H9 (cell line): ENCODE measurements around the gene CCM2. TPM values are rescaled to one million over a fixed set of nuclear protein-coding genes. Genes with fewer than 3 reads are reported as not detected.

Experiments used
- DNase-seq: peaks from one replicate; pipeline ENCODE4 v3.0.0-alpha.2; 2017
- H2AFZ ChIP-seq: one replicate; pipeline ENCODE4 v1.6.1; 2013; ENCODE audit warnings: mild to moderate bottlenecking, low read length, control low read depth, moderate library complexity
- H2AK5ac ChIP-seq: 2 replicates; pipeline ENCODE4 v1.6.1; 2013; ENCODE audit warnings: low read length, control low read depth, mixed read lengths; ENCODE audit not compliant: insufficient read length
- H2BK120ac ChIP-seq: one replicate; pipeline ENCODE4 v1.6.1; 2013; ENCODE audit warnings: low read depth, mild to moderate bottlenecking, low read length, control low read depth, inconsistent platforms; ENCODE audit not compliant: poor library complexity, severe bottlenecking
- H2BK12ac ChIP-seq: 2 replicates; pipeline ENCODE4 v1.6.1; 2013; ENCODE audit warnings: low read length, control low read depth, mixed read lengths, low read depth; ENCODE audit not compliant: insufficient read length
- H2BK15ac ChIP-seq: 2 replicates; pipeline ENCODE4 v1.6.1; 2013; ENCODE audit warnings: low read depth, low read length, control low read depth
- H2BK20ac ChIP-seq: one replicate; pipeline ENCODE4 v1.6.1; 2013; ENCODE audit warnings: low read depth, mild to moderate bottlenecking, low read length, control low read depth, inconsistent platforms; ENCODE audit not compliant: poor library complexity, severe bottlenecking
- H2BK5ac ChIP-seq: 2 replicates; pipeline ENCODE4 v1.6.1; 2013; ENCODE audit warnings: low read length, control low read depth, mixed read lengths; ENCODE audit not compliant: insufficient read length
- H3K14ac ChIP-seq: 2 replicates; pipeline ENCODE4 v1.6.1; 2013; ENCODE audit warnings: low read length, control low read depth; ENCODE audit not compliant: insufficient read depth
- H3K18ac ChIP-seq: 2 replicates; pipeline ENCODE4 v1.6.1; 2013; ENCODE audit warnings: low read depth, mild to moderate bottlenecking, mixed read lengths, low read length, control low read depth; ENCODE audit not compliant: insufficient read length
- H3K23ac ChIP-seq: 2 replicates; pipeline ENCODE4 v1.6.1; 2013; ENCODE audit warnings: low read length, control low read depth, mixed read lengths, low read depth; ENCODE audit not compliant: insufficient read length
- H3K23me2 ChIP-seq: 2 replicates; pipeline ENCODE4 v1.6.1; 2013; ENCODE audit warnings: low read depth, mild to moderate bottlenecking, mixed read lengths, low read length, control low read depth; ENCODE audit not compliant: insufficient read length, poor library complexity, severe bottlenecking
- H3K27ac ChIP-seq: 2 replicates; pipeline ENCODE4 v1.5.1; 2013; ENCODE audit warnings: low read length, control low read depth, mixed read lengths, low read depth; ENCODE audit not compliant: insufficient read length
- H3K27me3 ChIP-seq: 2 replicates; pipeline ENCODE4 v1.6.1; 2013; ENCODE audit warnings: low read length, control low read depth, inconsistent platforms; ENCODE audit not compliant: insufficient read depth
- H3K4ac ChIP-seq: 2 replicates; pipeline ENCODE4 v1.6.1; 2013; ENCODE audit warnings: low read depth, mild to moderate bottlenecking, control low read depth, inconsistent platforms, low read length, moderate library complexity
- H3K4me1 ChIP-seq: 2 replicates; pipeline ENCODE4 v1.6.1; 2013; ENCODE audit warnings: low read length, control low read depth, inconsistent platforms; ENCODE audit not compliant: insufficient read depth
- H3K4me2 ChIP-seq: 2 replicates; pipeline ENCODE4 v1.6.1; 2013; ENCODE audit warnings: low read length, control low read depth, mixed read lengths; ENCODE audit not compliant: insufficient read length, insufficient read depth
- H3K56ac ChIP-seq: 2 replicates; pipeline ENCODE4 v1.6.1; 2013; ENCODE audit warnings: low read depth, mild to moderate bottlenecking, mixed read lengths, low read length, control low read depth; ENCODE audit not compliant: insufficient read length
- H3K79me1 ChIP-seq: 2 replicates; pipeline ENCODE4 v1.6.1; 2013; ENCODE audit warnings: low read depth, mild to moderate bottlenecking, moderate library complexity, low read length, control low read depth, inconsistent platforms; ENCODE audit not compliant: insufficient read depth, poor library complexity, severe bottlenecking
- H3K79me2 ChIP-seq: 2 replicates; pipeline ENCODE4 v1.6.1; 2013; ENCODE audit warnings: low read length, control low read depth, inconsistent platforms; ENCODE audit not compliant: insufficient read depth
- H3K9ac ChIP-seq: 2 replicates; pipeline ENCODE4 v1.6.1; 2013; ENCODE audit warnings: low read length, control low read depth, mixed read lengths; ENCODE audit not compliant: insufficient read length; ENCODE audit errors: extremely low read depth
- H3K9me3 ChIP-seq: one replicate; pipeline ENCODE4 v1.6.1; 2013; ENCODE audit warnings: low read depth, low read length, inconsistent platforms; ENCODE audit not compliant: control insufficient read depth
- H3T11ph ChIP-seq: one replicate; pipeline ENCODE4 v1.6.1; 2013; ENCODE audit warnings: mild to moderate bottlenecking, low read length, control low read depth, inconsistent platforms
- H4K20me1 ChIP-seq: one replicate; pipeline ENCODE4 v1.6.1; 2013; ENCODE audit not compliant: control insufficient read depth, insufficient read length, insufficient read depth
- H4K5ac ChIP-seq: 2 replicates; pipeline ENCODE4 v1.6.1; 2013; ENCODE audit warnings: low read depth, mild to moderate bottlenecking, mixed read lengths, low read length, control low read depth; ENCODE audit not compliant: insufficient read length
- H4K8ac ChIP-seq: replicated peaks from 2 replicates; pipeline ENCODE4 v1.6.1; 2013; ENCODE audit warnings: low read length, control low read depth, mixed read lengths, low read depth; ENCODE audit not compliant: insufficient read length
- H4K91ac ChIP-seq: 2 replicates; pipeline ENCODE4 v1.6.1; 2013; ENCODE audit warnings: low read depth, mild to moderate bottlenecking, moderate library complexity, mixed read lengths, low read length, control low read depth; ENCODE audit not compliant: insufficient read length
- H3K27ac Mint-ChIP-seq, 3 experiments: 2 replicates in 2 of 3; 3 replicates in 1 of 3; pipeline ENCODE4 v1.8.0; 2020 to 2021; ENCODE audit warnings: mixed read lengths in 3 of 3, mild to moderate bottlenecking in 1 of 3, moderate library complexity in 1 of 3
- H3K27me3 Mint-ChIP-seq: 2 replicates; pipeline ENCODE4 v1.8.0; 2021; ENCODE audit warnings: low read depth, mild to moderate bottlenecking, moderate library complexity, mixed read lengths
- H3K36me3 Mint-ChIP-seq, 3 experiments: 2 replicates in 2 of 3; 3 replicates in 1 of 3; pipeline ENCODE4 v1.8.0; 2020 to 2021; ENCODE audit warnings: low read depth in 3 of 3, mixed read lengths in 3 of 3; ENCODE audit not compliant: insufficient read depth in 1 of 3
- H3K4me1 Mint-ChIP-seq, 2 experiments: 2 replicates each; pipeline ENCODE4 v1.8.0; 2020; ENCODE audit warnings: mixed read lengths in 2 of 2
- H3K4me3 Mint-ChIP-seq, 2 experiments: 2 replicates in 1 of 2; 3 replicates in 1 of 2; pipeline ENCODE4 v1.8.0; 2020 to 2021; ENCODE audit warnings: mild to moderate bottlenecking in 2 of 2, mixed read lengths in 2 of 2, moderate library complexity in 1 of 2
- H3K9me3 Mint-ChIP-seq, 2 experiments: 2 replicates in 1 of 2; 3 replicates in 1 of 2; pipeline ENCODE4 v1.8.0; 2020; ENCODE audit warnings: mild to moderate bottlenecking in 2 of 2, mixed read lengths in 2 of 2, moderate library complexity in 1 of 2
- WGBS: extraction: QIAGEN DNeasy Blood & Tissue Kit; methylation state at CpG from one replicate; pipeline ENCODE4 v1.1.7; 2013; ENCODE audit warnings: missing lambda C conversion rate, low lambda C conversion rate, mixed read lengths; ENCODE audit not compliant: insufficient read length; ENCODE audit errors: extremely low coverage; 5-methylcytosine and 5-hydroxymethylcytosine counted together
- total RNA-seq: library from RNA; stranded (reverse); gene quantifications from 2 replicates; pipeline ENCODE4 v1.2.1, GENCODE V29; 2021
- TF ChIP-seq, protein P1 (sequence below): fragments of 200-600 bp; sonication (generic); conservative IDR thresholded peaks from 3 replicates; pipeline ENCODE4 v1.8.0; 2021; ENCODE audit warnings: antibody characterized with exemption, mild to moderate bottlenecking

Gene CCM2
- total RNA-seq, 1 experiment from 2014 or later = 30.4 TPM

DNA sequence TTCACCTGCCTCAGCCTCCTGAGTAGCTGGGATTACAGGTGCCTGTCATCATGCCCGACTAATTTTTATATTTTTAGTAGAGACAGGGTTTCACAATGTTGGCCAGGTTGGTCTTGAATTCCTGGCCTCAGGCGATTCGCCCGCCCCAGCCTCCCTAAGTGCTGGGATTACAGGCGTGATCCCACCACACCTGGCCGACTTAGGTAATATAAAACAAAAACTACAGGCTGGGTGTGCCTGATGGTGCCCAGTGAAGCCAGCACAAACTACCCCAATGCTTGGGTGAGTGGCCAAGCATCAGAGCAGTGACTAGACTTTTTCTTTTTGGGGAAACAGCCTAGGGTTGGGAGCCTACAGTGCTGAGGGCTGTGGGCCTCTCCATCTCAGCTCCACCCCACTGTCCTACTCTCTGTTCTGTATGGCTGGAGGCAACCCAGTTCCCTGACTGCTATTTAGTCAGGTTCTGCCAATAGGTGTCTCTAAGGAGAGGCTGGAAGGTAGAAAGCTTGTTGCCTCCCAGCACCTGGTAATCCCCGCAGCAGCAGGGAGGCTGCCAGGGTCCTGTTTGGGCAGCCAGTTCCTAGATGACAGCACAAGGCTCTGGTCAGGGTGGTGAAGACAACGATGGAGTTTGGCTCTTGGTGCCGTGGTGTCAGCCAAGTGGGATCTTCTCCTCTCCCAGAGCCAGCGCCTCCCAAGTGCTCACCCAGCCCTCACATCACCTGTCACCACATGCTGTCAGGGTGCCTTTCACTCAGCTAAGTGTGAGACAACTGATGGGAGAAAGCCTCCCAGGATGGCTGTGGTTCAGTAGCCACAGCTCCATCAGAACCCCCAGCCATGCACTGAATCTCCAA is 99.2 kb downstream of the CCM2 start:
- H2AFZ ChIP-seq = no peak overlapping the region
- H2BK120ac ChIP-seq = no peak overlapping the region
- peaks cover 0 to 2% of the 10 kb centered on the region in 2 experiments; a peak in 2 of 5 replicates for H3K9me3 Mint-ChIP-seq
- no peak overlapping the region for H4K8ac ChIP-seq
- peaks cover 20 to 53% (median 45%) of the 10 kb centered on the region in 3 experiments for H3K36me3 Mint-ChIP-seq
- H4K91ac ChIP-seq = no peak overlapping the region
- no peak overlapping the region for H3T11ph ChIP-seq
- H2BK15ac ChIP-seq = no peak overlapping the region
- TF ChIP-seq, protein P1, sequence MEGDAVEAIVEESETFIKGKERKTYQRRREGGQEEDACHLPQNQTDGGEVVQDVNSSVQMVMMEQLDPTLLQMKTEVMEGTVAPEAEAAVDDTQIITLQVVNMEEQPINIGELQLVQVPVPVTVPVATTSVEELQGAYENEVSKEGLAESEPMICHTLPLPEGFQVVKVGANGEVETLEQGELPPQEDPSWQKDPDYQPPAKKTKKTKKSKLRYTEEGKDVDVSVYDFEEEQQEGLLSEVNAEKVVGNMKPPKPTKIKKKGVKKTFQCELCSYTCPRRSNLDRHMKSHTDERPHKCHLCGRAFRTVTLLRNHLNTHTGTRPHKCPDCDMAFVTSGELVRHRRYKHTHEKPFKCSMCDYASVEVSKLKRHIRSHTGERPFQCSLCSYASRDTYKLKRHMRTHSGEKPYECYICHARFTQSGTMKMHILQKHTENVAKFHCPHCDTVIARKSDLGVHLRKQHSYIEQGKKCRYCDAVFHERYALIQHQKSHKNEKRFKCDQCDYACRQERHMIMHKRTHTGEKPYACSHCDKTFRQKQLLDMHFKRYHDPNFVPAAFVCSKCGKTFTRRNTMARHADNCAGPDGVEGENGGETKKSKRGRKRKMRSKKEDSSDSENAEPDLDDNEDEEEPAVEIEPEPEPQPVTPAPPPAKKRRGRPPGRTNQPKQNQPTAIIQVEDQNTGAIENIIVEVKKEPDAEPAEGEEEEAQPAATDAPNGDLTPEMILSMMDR = no peak
- H3K9me3 ChIP-seq = no peaks in the 10 kb centered on the region
- no peak overlapping the region for H3K14ac ChIP-seq
- H3K18ac ChIP-seq = no peak overlapping the region
- no peak overlapping the region for H3K9ac ChIP-seq
- no peaks in the 10 kb centered on the region for H3K79me1 ChIP-seq
- H3K4ac ChIP-seq = no peak overlapping the region
- no peak for DNase-seq
- no CpG with 5 or more reads among the region's 10 CpGs for WGBS
- no peak overlapping the region for H3K4me2 ChIP-seq
- H2BK12ac ChIP-seq = no peak overlapping the region
- no peaks in the 10 kb centered on the region for H3K27me3 Mint-ChIP-seq
- H2BK20ac ChIP-seq = no peak overlapping the region
- no peak overlapping the region for H3K23ac ChIP-seq
- no peak overlapping the region for H3K27ac ChIP-seq
- no peaks in the 10 kb centered on the region for H3K4me1 ChIP-seq
- H3K4me1 Mint-ChIP-seq = no peaks in the 10 kb centered on the region
- H3K23me2 ChIP-seq = no peaks in the 10 kb centered on the region
- H3K79me2 ChIP-seq = no peaks in the 10 kb centered on the region
- no peak overlapping the region for H2BK5ac ChIP-seq
- H3K27me3 ChIP-seq = no peaks in the 10 kb centered on the region
- no peaks in the 10 kb centered on the region for H4K20me1 ChIP-seq
- peak overlapping the region in 1 of 3 experiments; percentile 58; a peak in 1 of 7 replicates for H3K27ac Mint-ChIP-seq
- no peak overlapping the region for H3K4me3 Mint-ChIP-seq
- H2AK5ac ChIP-seq = no peak overlapping the region
- no peak overlapping the region for H3K56ac ChIP-seq
- H4K5ac ChIP-seq = no peak overlapping the region
